Type B pancreatic cell (in vitro differentiated cells): ENCODE measurements around the gene MYO16. TPM values are rescaled to one million over a fixed set of nuclear protein-coding genes. Genes with fewer than 3 reads are reported as not detected.

Experiments used
- DNase-seq: peaks from one replicate; pipeline ENCODE4 v3.0.0; 2021; ENCODE audit warnings: mixed read lengths; ENCODE audit not compliant: unreplicated experiment; ENCODE audit errors: extremely low spot score
- H3K27ac Mint-ChIP-seq: 2 replicates; pipeline ENCODE4 v1.8.0; 2021; ENCODE audit warnings: mild to moderate bottlenecking, mixed read lengths
- H3K27me3 Mint-ChIP-seq: 2 replicates; pipeline ENCODE4 v1.8.0; 2021; ENCODE audit warnings: mixed read lengths
- H3K36me3 Mint-ChIP-seq: 2 replicates; pipeline ENCODE4 v1.8.0; 2021; ENCODE audit warnings: mixed read lengths
- H3K4me1 Mint-ChIP-seq: one replicate; pipeline ENCODE4 v1.8.0; 2021; ENCODE audit warnings: mixed read lengths; ENCODE audit not compliant: unreplicated experiment
- H3K4me3 Mint-ChIP-seq: 2 replicates; pipeline ENCODE4 v1.8.0; 2021; ENCODE audit warnings: mild to moderate bottlenecking, mixed read lengths
- H3K9me3 Mint-ChIP-seq: 2 replicates; pipeline ENCODE4 v1.8.0; 2021; ENCODE audit warnings: mixed read lengths
- total RNA-seq: library from RNA; stranded (reverse); gene quantifications from 2 replicates; pipeline ENCODE4 v1.2.1, GENCODE V29; 2021; ENCODE audit warnings: low replicate concordance
- TF ChIP-seq, protein P1 (sequence below): fragments of 200-600 bp; sonication (generic); conservative IDR thresholded peaks from 2 replicates; pipeline ENCODE4 v1.5.0; 2021; ENCODE audit warnings: antibody characterized with exemption, mild to moderate bottlenecking

MYO16 gene
- total RNA-seq, 1 donor from 2014 or later, result 1.5 TPM

DNA sequence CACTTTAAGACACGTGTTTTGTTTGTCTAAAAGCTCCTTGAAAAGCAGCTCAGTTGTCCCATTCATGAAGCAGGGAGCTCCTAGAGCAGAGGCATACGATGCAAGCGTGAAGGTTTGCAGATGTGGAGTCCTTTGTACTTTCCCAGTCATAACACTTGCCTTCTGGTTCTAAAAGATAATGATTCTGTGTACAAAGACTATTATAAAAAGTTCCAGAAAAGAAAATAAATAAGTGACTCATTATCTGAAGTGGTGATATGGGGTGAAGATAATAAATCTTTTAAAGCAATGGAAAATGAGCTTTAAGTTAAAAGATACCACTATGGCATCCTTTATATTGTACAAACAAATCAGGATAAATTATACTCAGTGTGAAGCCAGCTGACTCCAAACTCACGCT, 569.9 kb downstream of the MYO16 start:
- Mint-ChIP-seq H3K36me3 (no peaks in the 10 kb centered on the region), H3K27ac (no peak overlapping the region), H3K9me3 (peaks cover 4% of the 10 kb centered on the region), H3K4me1 (peaks cover 4% of the 10 kb centered on the region), H3K27me3 (no peaks in the 10 kb centered on the region), H3K4me3 (no peak overlapping the region)
- no peak for DNase-seq
- TF ChIP-seq, protein P1, sequence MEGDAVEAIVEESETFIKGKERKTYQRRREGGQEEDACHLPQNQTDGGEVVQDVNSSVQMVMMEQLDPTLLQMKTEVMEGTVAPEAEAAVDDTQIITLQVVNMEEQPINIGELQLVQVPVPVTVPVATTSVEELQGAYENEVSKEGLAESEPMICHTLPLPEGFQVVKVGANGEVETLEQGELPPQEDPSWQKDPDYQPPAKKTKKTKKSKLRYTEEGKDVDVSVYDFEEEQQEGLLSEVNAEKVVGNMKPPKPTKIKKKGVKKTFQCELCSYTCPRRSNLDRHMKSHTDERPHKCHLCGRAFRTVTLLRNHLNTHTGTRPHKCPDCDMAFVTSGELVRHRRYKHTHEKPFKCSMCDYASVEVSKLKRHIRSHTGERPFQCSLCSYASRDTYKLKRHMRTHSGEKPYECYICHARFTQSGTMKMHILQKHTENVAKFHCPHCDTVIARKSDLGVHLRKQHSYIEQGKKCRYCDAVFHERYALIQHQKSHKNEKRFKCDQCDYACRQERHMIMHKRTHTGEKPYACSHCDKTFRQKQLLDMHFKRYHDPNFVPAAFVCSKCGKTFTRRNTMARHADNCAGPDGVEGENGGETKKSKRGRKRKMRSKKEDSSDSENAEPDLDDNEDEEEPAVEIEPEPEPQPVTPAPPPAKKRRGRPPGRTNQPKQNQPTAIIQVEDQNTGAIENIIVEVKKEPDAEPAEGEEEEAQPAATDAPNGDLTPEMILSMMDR, result no peak

DNA sequence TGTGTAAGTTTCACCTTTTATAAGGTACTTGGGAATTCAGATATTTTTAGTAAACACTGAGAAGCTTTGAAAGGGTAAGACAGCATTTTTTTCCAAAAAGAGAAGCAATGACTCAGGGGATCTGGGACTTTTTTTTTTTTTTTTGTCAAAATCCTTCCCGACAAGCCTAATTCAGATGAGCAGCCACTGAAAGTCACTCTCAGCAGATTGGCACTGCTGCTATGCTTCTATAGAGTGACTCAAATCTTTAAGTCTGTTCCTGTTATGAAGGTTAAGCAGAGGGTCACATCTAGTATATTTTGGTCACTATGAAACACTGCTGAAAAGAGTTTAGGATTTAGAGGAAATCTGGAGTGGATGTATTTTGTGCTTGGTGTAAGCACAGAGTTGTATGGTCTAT, 571.1 kb downstream of the MYO16 start:
- Mint-ChIP-seq H3K27me3 (no peaks in the 10 kb centered on the region), H3K27ac (no peak overlapping the region), H3K9me3 (peaks cover 4% of the 10 kb centered on the region), H3K4me1 (peaks cover 4% of the 10 kb centered on the region), H3K36me3 (no peaks in the 10 kb centered on the region), H3K4me3 (no peak overlapping the region)
- TF ChIP-seq, protein P1, result no peak
- DNase-seq, result no peak

DNA sequence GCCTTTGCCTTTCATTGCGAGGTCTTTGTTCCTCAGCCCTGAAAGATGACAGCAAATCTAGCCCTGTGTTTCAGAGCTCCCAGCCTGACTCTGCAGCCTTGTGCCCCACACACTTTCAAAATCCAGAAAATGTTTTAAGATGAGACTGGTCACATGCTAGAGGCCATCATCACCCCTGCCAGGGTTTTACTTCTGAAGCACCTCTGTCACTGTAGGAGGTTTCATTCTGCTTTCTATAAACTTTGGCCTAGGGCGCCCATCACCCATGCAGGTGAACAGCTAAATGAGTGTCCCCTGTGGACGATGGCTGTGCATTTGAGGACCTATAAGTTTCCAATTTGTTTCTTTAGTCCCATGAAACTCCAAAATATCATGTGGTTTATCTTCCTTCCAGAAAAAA, 574.2 kb downstream of the MYO16 start:
- no peaks in the 10 kb centered on the region for H3K9me3 Mint-ChIP-seq
- no peaks in the 10 kb centered on the region for H3K27me3 Mint-ChIP-seq
- no peak overlapping the region for H3K4me3 Mint-ChIP-seq
- no peak for DNase-seq
- no peaks in the 10 kb centered on the region for H3K4me1 Mint-ChIP-seq
- no peaks in the 10 kb centered on the region for H3K36me3 Mint-ChIP-seq
- TF ChIP-seq, protein P1, result no peak
- no peak overlapping the region for H3K27ac Mint-ChIP-seq

DNA sequence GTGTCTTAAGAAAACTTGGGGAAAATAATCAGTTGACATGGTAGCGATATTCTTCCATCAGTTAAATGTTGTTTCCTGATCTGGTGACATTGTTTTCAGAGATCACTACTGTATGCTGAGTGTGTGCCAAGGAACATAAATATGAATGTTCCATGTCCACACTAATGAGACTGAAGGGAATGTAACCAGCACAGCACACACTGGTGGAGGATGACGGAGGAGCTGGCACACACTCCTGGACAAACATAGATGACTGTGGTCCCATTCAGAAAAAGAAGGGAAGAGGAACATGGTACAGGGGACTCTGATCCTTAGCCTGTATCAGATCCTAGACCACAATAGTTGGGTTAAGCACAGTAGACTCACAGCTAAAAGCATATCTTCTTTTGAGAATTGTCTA, 574.8 kb downstream of the MYO16 start:
- Mint-ChIP-seq H3K9me3 (no peaks in the 10 kb centered on the region), H3K36me3 (no peaks in the 10 kb centered on the region)

DNA sequence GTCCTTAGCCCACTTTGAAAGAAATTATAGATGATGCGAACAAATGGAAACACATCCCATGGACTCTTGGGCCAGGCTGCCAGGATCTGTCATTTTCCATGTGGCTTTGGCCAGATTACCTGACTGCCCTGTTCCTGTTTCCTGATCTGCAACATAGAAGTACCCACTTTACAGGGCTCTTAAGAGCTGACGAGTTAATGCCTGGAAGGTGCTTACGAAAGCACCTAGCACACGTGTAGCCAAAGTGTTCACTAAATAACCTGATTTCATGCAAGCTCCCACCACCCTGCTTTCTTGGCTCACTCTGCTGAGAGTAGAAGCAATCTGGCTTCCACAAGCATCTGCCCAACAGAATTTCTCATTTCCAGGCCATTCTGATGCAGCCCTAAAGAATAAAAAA, 575.2 kb downstream of the MYO16 start:
- H3K4me1 Mint-ChIP-seq, result no peaks in the 10 kb centered on the region
- no peak for DNase-seq
- no peaks in the 10 kb centered on the region for H3K27me3 Mint-ChIP-seq
- no peak overlapping the region for H3K27ac Mint-ChIP-seq
- H3K36me3 Mint-ChIP-seq, result no peaks in the 10 kb centered on the region
- H3K9me3 Mint-ChIP-seq, result no peaks in the 10 kb centered on the region
- no peak overlapping the region for H3K4me3 Mint-ChIP-seq
- TF ChIP-seq, protein P1, result no peak

More for the DNA sequence above, 574.8 kb downstream of the MYO16 start:
- H3K27me3 Mint-ChIP-seq, result no peaks in the 10 kb centered on the region
- no peak overlapping the region for H3K27ac Mint-ChIP-seq
- TF ChIP-seq, protein P1, result no peak
- no peak overlapping the region for H3K4me3 Mint-ChIP-seq
- no peak for DNase-seq
- H3K4me1 Mint-ChIP-seq, result no peaks in the 10 kb centered on the region

DNA sequence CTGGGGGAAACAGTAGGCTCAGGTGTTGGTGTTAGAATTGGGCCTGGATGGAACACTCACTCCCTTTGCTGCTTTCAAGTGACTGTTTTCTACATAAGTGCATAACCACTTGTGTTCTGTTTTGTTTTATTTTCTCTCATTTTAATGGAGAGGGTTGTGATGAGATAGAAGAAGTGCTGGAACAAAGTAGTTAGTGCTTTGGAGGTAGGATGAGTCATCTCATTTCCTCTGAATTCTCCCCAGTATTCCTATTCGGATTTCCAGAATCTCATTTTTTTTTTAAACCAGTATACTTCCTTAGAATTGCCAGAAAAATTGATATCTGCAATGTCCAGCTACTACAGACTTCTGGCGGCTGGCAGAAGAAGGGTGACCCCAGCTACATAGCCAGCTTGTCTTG, 575.9 kb downstream of the MYO16 start:
- Mint-ChIP-seq H3K9me3 (no peaks in the 10 kb centered on the region), H3K4me3 (no peak overlapping the region), H3K27ac (no peak overlapping the region), H3K27me3 (no peaks in the 10 kb centered on the region), H3K36me3 (no peaks in the 10 kb centered on the region), H3K4me1 (no peaks in the 10 kb centered on the region)
- TF ChIP-seq, protein P1, result no peak
- no peak for DNase-seq
